Epithelial cell of esophagus (primary cell): Measurements from ENCODE around the gene LTA.

ENCODE experiments used
- DNase-seq: peaks from one replicate; pipeline ENCODE4 v3.0.0; 2010; ENCODE audit warnings: low read depth
- H3K4me3 ChIP-seq: 2 replicates; pipeline ENCODE4 v1.5.1; 2011; ENCODE audit warnings: mild to moderate bottlenecking, low read length, control low read depth
- CTCF ChIP-seq: IDR thresholded peaks from 2 replicates; pipeline ENCODE4 v1.5.1; 2011; ENCODE audit warnings: low read depth, mild to moderate bottlenecking, low read length, control low read depth, inconsistent platforms; ENCODE audit not compliant: insufficient read depth; ENCODE audit errors: missing control alignments

Gene LTA

GRCh38 chr6:31530659-31531058 is 41.4 kb upstream of the LTA start:
- TF ChIP-seq CTCF = no peak
- DNase-seq = no peak
- H3K4me3 ChIP-seq = no peak overlapping the region

DNA sequence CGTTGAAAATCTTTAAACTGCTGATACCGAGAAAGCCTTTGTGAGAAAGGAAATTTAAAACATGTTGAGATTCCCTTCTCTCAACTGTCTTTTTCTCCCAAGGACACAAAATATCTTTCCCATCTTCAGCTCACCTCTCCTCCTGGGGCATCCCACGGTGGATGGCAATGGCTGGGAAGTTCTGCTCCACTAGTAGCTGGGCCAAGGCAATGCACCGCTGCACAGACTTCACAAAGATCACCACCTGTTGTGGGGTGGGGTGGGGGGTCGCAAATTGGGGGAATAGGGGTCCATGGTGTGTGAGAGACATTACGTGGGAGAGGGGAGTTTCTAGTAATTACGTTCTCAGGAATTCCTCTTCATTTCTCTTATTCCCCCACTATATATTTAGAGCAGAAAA is 40.9 kb upstream of the LTA start:
- DNase-seq = no peak
- no peak overlapping the region for H3K4me3 ChIP-seq
- no peak for TF ChIP-seq CTCF

DNA sequence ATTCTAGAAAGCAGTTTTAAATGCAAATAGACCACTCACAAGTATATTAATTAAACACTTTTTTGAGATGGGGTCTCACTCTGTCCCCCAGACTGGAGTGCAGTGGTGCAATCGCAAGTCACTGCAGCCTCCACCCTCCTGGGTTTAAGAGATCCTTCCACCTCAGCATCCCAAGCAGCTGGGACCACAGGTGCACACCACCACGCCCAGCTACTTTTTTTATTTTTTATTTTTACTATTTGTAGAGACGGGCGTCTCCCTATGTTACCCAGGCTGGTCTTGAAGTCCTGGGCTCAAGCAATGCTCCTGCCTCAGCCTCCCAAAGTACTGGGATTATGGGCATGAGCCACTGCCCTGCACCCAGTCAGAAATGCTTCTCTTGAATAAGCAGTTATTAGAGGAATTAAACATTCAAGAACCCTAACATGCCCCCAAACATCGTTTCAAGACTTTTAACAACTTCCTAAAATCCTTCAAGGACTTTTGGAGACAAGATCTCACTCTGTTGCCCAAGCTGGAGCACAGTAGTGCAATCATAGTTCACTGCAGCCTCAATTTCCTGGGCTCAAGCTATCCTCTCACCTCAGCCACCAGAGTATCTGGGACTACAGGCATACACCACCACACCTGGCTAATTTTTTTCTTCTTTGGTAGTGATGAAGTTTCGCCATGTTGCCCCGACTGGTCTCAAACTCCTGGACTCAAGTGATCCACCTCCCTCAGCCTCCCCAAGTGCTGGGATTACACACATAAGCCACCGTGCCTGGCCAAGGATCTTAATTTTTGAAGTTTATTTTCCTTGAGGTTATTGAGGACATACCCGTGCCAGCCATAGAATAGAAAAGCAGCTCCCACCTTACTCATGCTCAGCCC is 40.1 kb upstream of the LTA start:
- DNase-seq = no peak
- TF ChIP-seq CTCF = no peak
- H3K4me3 ChIP-seq = no peak overlapping the region

- no peak overlapping the region for H3K4me3 ChIP-seq
- DNase-seq = no peak
- TF ChIP-seq CTCF = no peak
Measured at GRCh38 chr6:31532644-31533454, 39.2 kb upstream of the LTA start.

DNA sequence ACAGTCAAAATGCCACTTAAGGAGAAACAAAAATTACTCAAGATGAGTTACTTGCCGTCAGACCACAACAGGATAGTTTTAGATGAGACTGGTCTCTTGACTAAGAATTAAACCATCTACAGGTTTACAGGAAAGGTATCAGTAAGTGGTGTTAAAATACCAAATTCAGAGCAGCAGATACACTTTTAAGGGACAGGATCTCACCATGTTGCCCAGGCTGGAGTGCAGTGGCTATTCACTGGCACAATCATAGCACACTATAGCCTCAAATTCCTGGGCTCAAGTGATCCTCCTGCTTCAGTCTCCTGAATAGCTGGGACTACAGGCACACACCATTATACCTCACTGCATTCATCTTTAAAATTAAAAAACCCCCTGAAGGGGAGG is 38.6 kb upstream of the LTA start:
- TF ChIP-seq CTCF = no peak
- no peak for DNase-seq
- no peak overlapping the region for H3K4me3 ChIP-seq

DNA sequence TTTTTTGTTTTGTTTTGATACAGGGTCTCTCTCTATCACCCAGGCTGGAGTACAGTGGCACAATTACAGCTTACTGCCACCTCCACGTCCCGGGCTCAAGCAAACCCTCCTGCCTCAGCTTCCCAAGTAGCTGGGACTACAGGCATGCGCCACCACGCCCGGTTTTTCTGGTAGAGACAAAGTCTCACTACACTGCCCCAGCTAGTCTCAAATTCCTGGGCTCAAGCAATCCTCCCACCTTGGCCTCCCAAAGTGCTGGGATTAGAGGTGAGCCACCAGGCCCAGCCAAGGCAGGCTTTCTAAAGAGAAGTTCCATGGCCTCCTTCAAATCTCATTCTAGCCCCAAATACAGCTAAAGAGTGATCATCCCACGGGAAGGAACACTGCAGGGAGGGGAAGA is 38.1 kb upstream of the LTA start:
- no peak for TF ChIP-seq CTCF
- DNase-seq = no peak
- no peak overlapping the region for H3K4me3 ChIP-seq
